Fibroblast of mammary gland (primary cell): Measurements from ENCODE around the gene ARHGAP8.
"Not testable (repeated sequence)": the region's sequence is repeated elsewhere in the genome, so short reads cannot be mapped to it uniquely, and the experiment has no call there.

Source experiments
- DNase-seq: peaks from one replicate; pipeline ENCODE4 v3.0.0-alpha.2; 2010; ENCODE audit warnings: low read depth
- H3K4me3 ChIP-seq: 2 replicates; pipeline ENCODE4 v1.5.1; 2011; ENCODE audit warnings: low read depth, mild to moderate bottlenecking, low read length, moderate library complexity; ENCODE audit not compliant: control insufficient read depth
- TF ChIP-seq, protein P1 (sequence below): conservative IDR thresholded peaks from 2 replicates; pipeline ENCODE4 v1.5.1; 2011; ENCODE audit warnings: low read depth, low read length, inconsistent platforms; ENCODE audit not compliant: control insufficient read depth, insufficient read depth

ARHGAP8 gene

GRCh38 chr22:44846726-44847275 lies 94.4 kb downstream of the ARHGAP8 start:
- no peak for DNase-seq
- TF ChIP-seq, protein P1, sequence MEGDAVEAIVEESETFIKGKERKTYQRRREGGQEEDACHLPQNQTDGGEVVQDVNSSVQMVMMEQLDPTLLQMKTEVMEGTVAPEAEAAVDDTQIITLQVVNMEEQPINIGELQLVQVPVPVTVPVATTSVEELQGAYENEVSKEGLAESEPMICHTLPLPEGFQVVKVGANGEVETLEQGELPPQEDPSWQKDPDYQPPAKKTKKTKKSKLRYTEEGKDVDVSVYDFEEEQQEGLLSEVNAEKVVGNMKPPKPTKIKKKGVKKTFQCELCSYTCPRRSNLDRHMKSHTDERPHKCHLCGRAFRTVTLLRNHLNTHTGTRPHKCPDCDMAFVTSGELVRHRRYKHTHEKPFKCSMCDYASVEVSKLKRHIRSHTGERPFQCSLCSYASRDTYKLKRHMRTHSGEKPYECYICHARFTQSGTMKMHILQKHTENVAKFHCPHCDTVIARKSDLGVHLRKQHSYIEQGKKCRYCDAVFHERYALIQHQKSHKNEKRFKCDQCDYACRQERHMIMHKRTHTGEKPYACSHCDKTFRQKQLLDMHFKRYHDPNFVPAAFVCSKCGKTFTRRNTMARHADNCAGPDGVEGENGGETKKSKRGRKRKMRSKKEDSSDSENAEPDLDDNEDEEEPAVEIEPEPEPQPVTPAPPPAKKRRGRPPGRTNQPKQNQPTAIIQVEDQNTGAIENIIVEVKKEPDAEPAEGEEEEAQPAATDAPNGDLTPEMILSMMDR = no peak

GRCh38 chr22:44847380-44847779 lies 95.0 kb downstream of the ARHGAP8 start:
- H3K4me3 ChIP-seq = no peak overlapping the region
- TF ChIP-seq, protein P1 = no peak
- DNase-seq = no peak

More at GRCh38 chr22:44846726-44847275, 94.4 kb downstream of the ARHGAP8 start:
- H3K4me3 ChIP-seq = no peak overlapping the region

- DNase-seq = no peak
- no peak overlapping the region for H3K4me3 ChIP-seq
- TF ChIP-seq, protein P1 = no peak
Measured at GRCh38 chr22:44847892-44848291, 95.5 kb downstream of the ARHGAP8 start.

DNA sequence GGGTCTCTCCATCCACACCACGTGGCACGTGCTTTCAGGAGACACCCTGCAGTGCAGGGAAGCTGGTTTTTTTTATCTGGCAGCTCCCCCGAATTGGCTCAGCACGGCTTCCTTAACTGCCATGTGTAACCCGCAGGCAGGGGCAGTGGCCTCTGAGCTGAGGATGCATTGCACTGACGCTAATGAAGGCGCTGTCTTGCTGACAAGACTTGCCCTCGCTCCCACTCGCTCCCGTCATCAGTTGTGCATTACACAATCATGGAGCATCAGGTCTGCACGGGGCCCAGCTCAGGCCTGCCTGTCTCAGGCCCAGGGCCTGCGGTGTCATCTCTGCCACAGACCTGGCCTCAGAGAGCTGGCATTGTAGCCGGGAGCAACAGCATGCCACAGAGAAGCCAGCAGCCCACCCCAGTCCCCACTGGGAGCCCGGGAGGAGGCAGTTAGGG lies 95.9 kb downstream of the ARHGAP8 start:
- no peak overlapping the region for H3K4me3 ChIP-seq
- TF ChIP-seq, protein P1 = no peak
- no peak for DNase-seq

GRCh38 chr22:44848791-44849420 lies 96.5 kb downstream of the ARHGAP8 start:
- TF ChIP-seq, protein P1 = no peak
- DNase-seq = no peak
- no peak overlapping the region for H3K4me3 ChIP-seq

DNA sequence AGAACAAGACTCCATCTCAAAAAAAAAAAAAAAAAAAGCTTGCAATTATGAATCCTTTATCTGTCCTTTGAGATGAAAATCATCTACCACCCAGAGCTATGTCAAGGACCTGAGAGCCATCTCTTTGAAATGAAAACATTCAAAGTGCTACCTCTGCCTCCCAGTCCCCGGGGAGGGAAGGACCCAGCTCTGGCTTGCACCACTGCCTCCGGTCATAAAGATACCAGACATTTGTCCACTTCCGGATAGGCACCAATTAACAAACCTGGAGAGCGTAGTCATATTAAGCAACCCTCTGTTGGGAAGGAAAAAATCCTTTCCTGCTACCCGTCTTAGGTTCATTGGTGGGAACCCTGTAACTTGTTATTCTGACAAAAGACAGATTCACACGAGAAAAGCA lies 98.6 kb downstream of the ARHGAP8 start:
- no peak for DNase-seq
- no peak overlapping the region for H3K4me3 ChIP-seq
- TF ChIP-seq, protein P1 = no peak

DNA sequence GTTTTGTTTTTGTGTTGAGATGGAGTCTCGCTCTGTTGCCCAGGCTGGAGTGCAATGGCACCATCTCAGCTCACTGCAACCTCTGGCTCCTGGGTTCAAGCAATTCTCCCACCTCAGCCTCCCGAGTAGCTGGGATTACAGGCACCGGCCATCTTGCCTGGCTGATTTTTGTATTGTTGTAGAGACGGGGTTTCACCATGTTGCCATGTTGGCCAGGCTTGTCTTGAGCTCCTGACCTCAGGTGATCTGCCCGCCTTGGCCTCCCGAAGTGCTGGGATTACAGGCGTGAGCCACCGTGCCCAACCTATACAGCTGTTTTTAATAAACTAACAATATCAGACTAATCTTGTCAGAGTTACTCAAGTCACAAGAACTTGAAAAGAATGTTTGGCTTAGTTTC lies 102.3 kb downstream of the ARHGAP8 start:
- not testable (repeated sequence) for H3K4me3 ChIP-seq, DNase-seq
